Stomach (tissue), 9 donors: ENCODE data around the gene PHLDA1. TPM values are rescaled to one million over a fixed set of nuclear protein-coding genes. Genes with fewer than 3 reads are reported as not detected.

Experiments
- DNase-seq, 2 donors: peaks; one replicate each; pipeline versions ENCODE4 v3.0.0 to v3.0.0-alpha.2; 2013 to 2019
- H3K27ac ChIP-seq, 5 donors: fragments of 200-600 bp in 4 of 5; sonication (generic) in 4 of 5; one replicate each; pipeline ENCODE4 v1.5.1; 2013 to 2019; ENCODE audit warnings: mild to moderate bottlenecking in 1 of 5, moderate library complexity in 1 of 5
- H3K27me3 ChIP-seq, 3 donors: fragments of 200-600 bp; sonication (generic); one replicate each; pipeline ENCODE4 v1.5.1; 2017 to 2019; ENCODE audit warnings: mixed run types in 1 of 3
- H3K36me3 ChIP-seq, 4 donors: fragments of 200-600 bp; sonication (generic); 1 replicate in 3 of 4; 2 replicates in 1 of 4; pipeline ENCODE4 v1.5.1; 2016 to 2019
- H3K4me1 ChIP-seq, 4 donors: fragments of 200-600 bp; sonication (generic); one replicate each; pipeline ENCODE4 v1.5.1; 2016 to 2019
- H3K4me3 ChIP-seq, 4 donors: fragments of 200-600 bp; sonication (generic) in 3 of 4; one replicate each; pipeline ENCODE4 v1.5.1; 2016 to 2019; ENCODE audit warnings: mild to moderate bottlenecking in 1 of 4
- H3K9me3 ChIP-seq, 4 donors: fragments of 200-600 bp; sonication (generic); one replicate each; pipeline ENCODE4 v1.5.1; 2016 to 2019
- EP300 ChIP-seq: sonication (generic); formaldehyde crosslinking; IDR thresholded peaks from one replicate; pipeline ENCODE4 v1.6.1; 2017; ENCODE audit warnings: antibody characterized with exemption
- POLR2A ChIP-seq, 4 donors: fragments of 450-650 bp; IDR thresholded peaks; one replicate each; pipeline ENCODE4 v1.6.1; 2016; ENCODE audit warnings: antibody characterized with exemption in 4 of 4, control low read depth in 2 of 4, mild to moderate bottlenecking in 1 of 4, moderate library complexity in 1 of 4
- POLR2AphosphoS5 ChIP-seq, 3 donors: sonication (generic); formaldehyde crosslinking; IDR thresholded peaks; one replicate each; pipeline ENCODE4 v1.6.1; 2016; ENCODE audit warnings: antibody characterized with exemption in 3 of 3
- whole genome bisulfite sequencing, 5 donors: extraction: QIAGEN DNeasy Blood & Tissue Kit in 3 of 5; methylation state at CpG; one replicate each; pipeline versions ENCODE4 v1.1.5 to v1.1.7; 2013 to 2018; 5-methylcytosine and 5-hydroxymethylcytosine counted together
- intact Hi-C: fragments of 100-400 bp; cut with DNase I; formaldehyde crosslinking; loops from one replicate; pipeline ENCODE4 v1.15.1; 2023; ENCODE audit warnings: low total_unique reads
- polyA plus RNA-seq, 3 donors: library from polyadenylated mRNA; stranded (reverse); fragments of 200-250 nt; gene quantifications; one replicate each; pipeline ENCODE4 v1.2.3, GENCODE V29; 2013
- total RNA-seq, 5 donors: library from RNA; depleted of rRNA; stranded (reverse); fragments of >200 nt; gene quantifications; one replicate each; pipeline versions ENCODE4 v1.1.0 to v1.2.3, GENCODE V29; 2014 to 2016
- TF ChIP-seq, protein P1 (sequence below), 7 experiments: fragments of 450-650 bp in 4 of 7; fragments of 200-600 bp in 3 of 7; sonication (generic) in 3 of 7; IDR thresholded peaks; one replicate each; pipeline ENCODE4 v1.5.1; 2016 to 2019; ENCODE audit warnings: antibody characterized with exemption in 7 of 7, control low read depth in 2 of 7, mild to moderate bottlenecking in 1 of 7
- donor health status: healthy with polysubstance abuse.
- donor health status: Bipolar disorder and iron deficiency.
- donor health status: healthy.

PHLDA1 gene
- total and polyA plus RNA-seq, 8 donors, result 4.9 to 62.4 (median 16.5) TPM

DNA sequence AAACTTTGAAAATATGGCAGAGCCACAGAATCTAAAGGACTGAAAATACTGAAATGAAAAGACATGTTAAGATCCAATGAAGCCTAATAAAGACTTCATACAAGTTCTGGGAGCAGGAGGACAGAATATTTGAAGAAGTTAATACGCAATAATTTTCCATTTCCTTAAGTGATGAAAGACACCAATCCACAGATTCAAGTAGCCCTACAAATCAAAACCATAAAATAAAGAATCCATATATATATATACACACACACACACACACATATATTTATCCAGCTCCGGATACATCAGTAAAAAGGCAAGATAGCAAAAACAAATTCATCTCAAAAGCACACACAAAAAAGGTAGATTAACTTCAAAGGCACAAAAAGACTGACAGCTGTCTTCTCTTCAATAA, 47.2 kb upstream of the PHLDA1 start:
- Histone ChIP-seq H3K27ac (no peak overlapping the region), H3K36me3 (no peaks in the 10 kb centered on the region), H3K9me3 (peaks cover 0 to 14% (median 0%) of the 10 kb centered on the region in 4 donors), H3K4me3 (no peak overlapping the region), H3K27me3 (no peaks in the 10 kb centered on the region), H3K4me1 (peaks cover 14 to 57% (median 33%) of the 10 kb centered on the region in 4 donors)
- intact Hi-C loops, result no loop called here
- WGBS, 5 donors, result 74 to 93% (median 84%) methylated on average over 2 of the region's 2 CpGs
- TF ChIP-seq EP300 (no peak), POLR2AphosphoS5 (IDR thresholded peaks at IDR 0.05) (no peak), POLR2A (IDR thresholded peaks at IDR 0.05) (no peak)
- TF ChIP-seq, protein P1, sequence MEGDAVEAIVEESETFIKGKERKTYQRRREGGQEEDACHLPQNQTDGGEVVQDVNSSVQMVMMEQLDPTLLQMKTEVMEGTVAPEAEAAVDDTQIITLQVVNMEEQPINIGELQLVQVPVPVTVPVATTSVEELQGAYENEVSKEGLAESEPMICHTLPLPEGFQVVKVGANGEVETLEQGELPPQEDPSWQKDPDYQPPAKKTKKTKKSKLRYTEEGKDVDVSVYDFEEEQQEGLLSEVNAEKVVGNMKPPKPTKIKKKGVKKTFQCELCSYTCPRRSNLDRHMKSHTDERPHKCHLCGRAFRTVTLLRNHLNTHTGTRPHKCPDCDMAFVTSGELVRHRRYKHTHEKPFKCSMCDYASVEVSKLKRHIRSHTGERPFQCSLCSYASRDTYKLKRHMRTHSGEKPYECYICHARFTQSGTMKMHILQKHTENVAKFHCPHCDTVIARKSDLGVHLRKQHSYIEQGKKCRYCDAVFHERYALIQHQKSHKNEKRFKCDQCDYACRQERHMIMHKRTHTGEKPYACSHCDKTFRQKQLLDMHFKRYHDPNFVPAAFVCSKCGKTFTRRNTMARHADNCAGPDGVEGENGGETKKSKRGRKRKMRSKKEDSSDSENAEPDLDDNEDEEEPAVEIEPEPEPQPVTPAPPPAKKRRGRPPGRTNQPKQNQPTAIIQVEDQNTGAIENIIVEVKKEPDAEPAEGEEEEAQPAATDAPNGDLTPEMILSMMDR (IDR thresholded peaks at IDR 0.05), result no peak
- no peak for DNase-seq

DNA sequence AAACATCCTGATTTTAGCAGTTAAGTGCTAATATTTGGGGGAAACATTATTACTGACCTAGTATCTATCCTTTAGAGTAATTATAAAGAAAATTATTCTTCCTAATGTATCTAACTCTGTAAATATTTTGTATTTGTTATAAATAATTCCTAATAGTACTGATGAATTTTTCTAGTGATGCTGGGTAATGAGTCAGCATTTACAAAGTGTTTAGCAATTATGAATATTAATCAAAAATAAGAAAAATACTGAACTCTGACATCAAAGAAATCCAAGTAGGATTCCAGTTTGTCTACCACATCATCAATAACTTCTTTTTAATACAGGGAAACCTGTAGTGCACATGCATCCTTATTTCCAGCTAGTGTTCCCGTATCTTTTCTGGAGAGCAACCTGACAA, 43.9 kb upstream of the PHLDA1 start:
- H3K27ac ChIP-seq, result no peak overlapping the region
- 91 to 98% (median 96%) methylated on average over 1 of the region's 1 CpG for WGBS, 5 donors
- DNase-seq, result no peak
- H3K4me3 ChIP-seq, result no peak overlapping the region
- H3K4me1 ChIP-seq, result peaks cover 0 to 42% (median 17%) of the 10 kb centered on the region in 4 donors
- intact Hi-C loops, result no loop called here
- peaks cover 0 to 2% (median 0%) of the 10 kb centered on the region in 4 donors for H3K36me3 ChIP-seq
- no peaks in the 10 kb centered on the region for H3K27me3 ChIP-seq
- TF ChIP-seq, protein P1 (IDR thresholded peaks at IDR 0.05), result no peak
- TF ChIP-seq POLR2AphosphoS5 (IDR thresholded peaks at IDR 0.05), result no peak
- no peak for TF ChIP-seq POLR2A (IDR thresholded peaks at IDR 0.05)
- peaks cover 0 to 14% (median 0%) of the 10 kb centered on the region in 4 donors for H3K9me3 ChIP-seq

DNA sequence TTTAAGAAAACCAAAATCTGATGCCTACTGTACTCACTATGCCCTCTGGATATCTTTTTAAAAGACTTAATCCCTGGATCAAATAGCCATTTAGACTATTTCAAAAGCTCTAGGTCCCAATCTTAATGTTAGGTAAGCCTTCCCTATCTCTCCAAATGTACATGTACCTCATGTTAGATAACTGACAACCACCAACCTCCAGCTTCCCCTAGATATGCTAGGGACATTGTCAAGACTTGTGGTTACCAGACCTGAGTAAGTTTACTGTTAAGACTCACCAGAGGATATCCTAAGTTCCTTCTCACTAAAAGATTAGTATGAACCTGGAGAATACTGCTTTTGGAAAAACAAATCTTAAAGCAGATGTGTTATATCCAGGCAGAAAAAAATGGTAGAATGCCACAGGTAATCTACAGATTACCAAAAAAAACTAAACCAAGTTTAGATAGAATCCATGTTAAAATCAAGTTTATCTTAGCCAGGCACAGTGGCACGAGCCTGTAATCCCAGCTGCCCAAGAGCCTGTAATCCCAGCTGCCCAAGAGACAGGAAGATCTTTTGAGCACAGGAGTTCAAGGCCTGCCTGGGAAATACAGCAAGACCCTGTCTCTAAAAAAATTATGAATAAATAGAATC, 43.2 kb upstream of the PHLDA1 start:
- H3K9me3 ChIP-seq, result peaks cover 0 to 14% (median 0%) of the 10 kb centered on the region in 4 donors
- WGBS, 5 donors, result 58 to 89% (median 81%) methylated on average over 1 of the region's 1 CpG
- no peak overlapping the region for H3K4me3 ChIP-seq
- no peak overlapping the region for H3K27ac ChIP-seq
- peaks cover 0 to 7% (median 0%) of the 10 kb centered on the region in 4 donors for H3K36me3 ChIP-seq
- TF ChIP-seq POLR2A (IDR thresholded peaks at IDR 0.05) (no peak), EP300 (no peak), POLR2AphosphoS5 (IDR thresholded peaks at IDR 0.05) (no peak)
- TF ChIP-seq, protein P1 (IDR thresholded peaks at IDR 0.05), result no peak
- H3K27me3 ChIP-seq, result no peaks in the 10 kb centered on the region
- intact Hi-C loops, result no loop called here
- peaks cover 0 to 36% (median 14%) of the 10 kb centered on the region in 4 donors for H3K4me1 ChIP-seq
- no peak for DNase-seq

DNA sequence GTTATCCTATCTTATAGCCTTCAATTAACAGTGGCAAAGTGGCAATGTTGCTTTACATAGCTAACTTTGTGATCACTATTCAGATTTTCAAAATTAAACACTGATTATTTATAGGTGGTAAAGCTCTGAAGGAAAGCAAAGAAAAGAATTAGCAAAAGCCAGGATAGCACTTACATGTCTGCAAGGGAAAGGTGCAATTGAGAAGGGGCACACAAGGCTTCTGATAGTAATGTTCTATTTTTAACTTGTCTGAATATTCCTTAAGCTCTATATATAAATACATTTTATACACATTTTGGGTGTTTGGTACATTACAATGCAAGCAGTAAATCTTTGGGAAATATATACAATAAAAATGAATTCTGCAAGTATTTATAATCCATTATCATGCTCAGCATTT, 42.0 kb upstream of the PHLDA1 start:
- Histone ChIP-seq H3K9me3 (peaks cover 0 to 4% (median 0%) of the 10 kb centered on the region in 4 donors), H3K27ac (no peak overlapping the region), H3K4me3 (no peak overlapping the region), H3K4me1 (peaks cover 0 to 35% (median 13%) of the 10 kb centered on the region in 4 donors), H3K27me3 (no peaks in the 10 kb centered on the region), H3K36me3 (peaks cover 0 to 7% (median 0%) of the 10 kb centered on the region in 4 donors)
- DNase-seq, result no peak
- intact Hi-C loops, result no loop called here
- TF ChIP-seq, protein P1 (IDR thresholded peaks at IDR 0.05), result no peak
- TF ChIP-seq POLR2AphosphoS5 (IDR thresholded peaks at IDR 0.05), result no peak
- TF ChIP-seq EP300, result no peak
- TF ChIP-seq POLR2A (IDR thresholded peaks at IDR 0.05), result no peak
